Liver (tissue), 3 donors: ENCODE data around the gene RNF168.

Experiments used
- CTCF ChIP-seq: fragments of 150-350 bp; IDR thresholded peaks from 2 replicates; pipeline ENCODE4 v1.5.1; 2017; ENCODE audit warnings: improper control_type of control experiment, low read depth, low read length; ENCODE audit not compliant: missing input control
- GABPA ChIP-seq, 2 donors: IDR thresholded peaks in 1 of 2; conservative IDR thresholded peaks in 1 of 2; 2 replicates each; pipeline ENCODE4 v1.6.1; 2016; ENCODE audit warnings: antibody characterized with exemption in 2 of 2, mild to moderate bottlenecking in 1 of 2, moderate library complexity in 1 of 2
- JUND ChIP-seq, 2 donors: IDR thresholded peaks; 2 replicates each; pipeline ENCODE4 v1.6.1; 2016; ENCODE audit warnings: antibody characterized with exemption in 2 of 2
- RAD21 ChIP-seq, 2 donors: IDR thresholded peaks; 2 replicates each; pipeline ENCODE4 v1.6.1; 2016; ENCODE audit warnings: antibody characterized with exemption in 2 of 2, mild to moderate bottlenecking in 2 of 2
- REST ChIP-seq: IDR thresholded peaks from 2 replicates; pipeline ENCODE4 v1.6.1; 2016; ENCODE audit warnings: antibody characterized with exemption, mild to moderate bottlenecking
- RXRA ChIP-seq, 2 donors: IDR thresholded peaks; 2 replicates each; pipeline ENCODE4 v1.6.1; 2017 to 2018; ENCODE audit warnings: antibody characterized with exemption in 2 of 2, mild to moderate bottlenecking in 1 of 2
- TAF1 ChIP-seq: conservative IDR thresholded peaks from 2 replicates; pipeline ENCODE4 v1.6.1; 2016; ENCODE audit warnings: antibody characterized with exemption, mild to moderate bottlenecking
- YY1 ChIP-seq: IDR thresholded peaks from 2 replicates; pipeline ENCODE4 v1.6.1; 2016; ENCODE audit warnings: antibody characterized with exemption, mild to moderate bottlenecking
- donor health status: healthy.
- donor health status: healthy.

GRCh38 chr3:196533260-196533681 is 29.7 kb upstream of the RNF168 start:
- TF ChIP-seq CTCF (no peak), RAD21 (IDR thresholded peaks at IDR 0.05) (no peak), GABPA (IDR thresholded peaks at IDR 0.05 in 1 of 2, conservative IDR thresholded peaks at IDR 0.05 in 1 of 2) (no peak), TAF1 (no peak), REST (no peak), RXRA (IDR thresholded peaks at IDR 0.05) (no peak), JUND (IDR thresholded peaks at IDR 0.05) (no peak), YY1 (no peak)
